ENCODE results near the gene TELO2.
"Not testable (repeated sequence)": the region's sequence is repeated elsewhere in the genome, so short reads cannot be mapped to it uniquely, and the experiment has no call there.

DNA sequence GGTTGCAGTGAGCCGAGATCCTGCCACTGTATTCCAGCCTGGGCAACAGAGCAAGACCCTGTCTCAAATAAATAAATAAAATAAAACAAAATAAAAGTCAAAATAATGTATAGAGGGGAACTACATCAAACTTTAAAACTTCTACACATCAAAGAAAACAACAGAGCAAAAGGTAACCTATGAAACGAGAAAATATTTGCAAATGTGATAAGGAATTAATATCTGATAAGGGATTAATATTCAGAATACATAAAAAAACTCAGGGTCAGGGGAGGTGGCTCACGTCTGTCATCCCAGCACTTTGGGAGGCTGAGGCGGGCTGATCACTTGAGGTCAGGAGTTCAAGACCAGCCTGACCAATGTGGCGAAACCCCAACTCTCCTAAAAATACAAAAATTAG, 24.0 kb upstream of the TELO2 start:
- TF ChIP-seq, protein P1, sequence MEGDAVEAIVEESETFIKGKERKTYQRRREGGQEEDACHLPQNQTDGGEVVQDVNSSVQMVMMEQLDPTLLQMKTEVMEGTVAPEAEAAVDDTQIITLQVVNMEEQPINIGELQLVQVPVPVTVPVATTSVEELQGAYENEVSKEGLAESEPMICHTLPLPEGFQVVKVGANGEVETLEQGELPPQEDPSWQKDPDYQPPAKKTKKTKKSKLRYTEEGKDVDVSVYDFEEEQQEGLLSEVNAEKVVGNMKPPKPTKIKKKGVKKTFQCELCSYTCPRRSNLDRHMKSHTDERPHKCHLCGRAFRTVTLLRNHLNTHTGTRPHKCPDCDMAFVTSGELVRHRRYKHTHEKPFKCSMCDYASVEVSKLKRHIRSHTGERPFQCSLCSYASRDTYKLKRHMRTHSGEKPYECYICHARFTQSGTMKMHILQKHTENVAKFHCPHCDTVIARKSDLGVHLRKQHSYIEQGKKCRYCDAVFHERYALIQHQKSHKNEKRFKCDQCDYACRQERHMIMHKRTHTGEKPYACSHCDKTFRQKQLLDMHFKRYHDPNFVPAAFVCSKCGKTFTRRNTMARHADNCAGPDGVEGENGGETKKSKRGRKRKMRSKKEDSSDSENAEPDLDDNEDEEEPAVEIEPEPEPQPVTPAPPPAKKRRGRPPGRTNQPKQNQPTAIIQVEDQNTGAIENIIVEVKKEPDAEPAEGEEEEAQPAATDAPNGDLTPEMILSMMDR (IDR thresholded peaks at IDR 0.05), result not testable (repeated sequence)
- TF ChIP-seq POLR2A (IDR thresholded peaks at IDR 0.05), result not testable (repeated sequence)

Data from esophagus squamous epithelium (tissue), 4 donors.